Embryonic facial prominence (tissue), 1 donor: ENCODE measurements around the gene TSPAN11.

Experiments used
- DNase-seq: peaks from one replicate; pipeline ENCODE4 v3.0.0-alpha.2; 2016; ENCODE audit errors: extremely low spot score

Gene TSPAN11

GRCh38 chr12:30959778-30960177, 33.2 kb downstream of the TSPAN11 start:
- no peak for DNase-seq

- DNase-seq: no peak
These were observed 34.5 kb downstream of the TSPAN11 start for GRCh38 chr12:30961030-30961429.

GRCh38 chr12:30962047-30962446, 35.5 kb downstream of the TSPAN11 start:
- DNase-seq: no peak

GRCh38 chr12:30963709-30964564, 37.4 kb downstream of the TSPAN11 start:
- no peak for DNase-seq

- DNase-seq: no peak
These were observed 38.5 kb downstream of the TSPAN11 start for GRCh38 chr12:30964896-30965612.

- no peak for DNase-seq
These were observed 39.1 kb downstream of the TSPAN11 start for GRCh38 chr12:30965613-30965985.

GRCh38 chr12:30967026-30967425, 40.5 kb downstream of the TSPAN11 start:
- no peak for DNase-seq

GRCh38 chr12:30968211-30968610, 41.7 kb downstream of the TSPAN11 start:
- no peak for DNase-seq

GRCh38 chr12:30969006-30969405, 42.5 kb downstream of the TSPAN11 start:
- DNase-seq: no peak

GRCh38 chr12:30969606-30970395, 43.3 kb downstream of the TSPAN11 start:
- no peak for DNase-seq

GRCh38 chr12:30970559-30971197, 44.1 kb downstream of the TSPAN11 start:
- DNase-seq: no peak

GRCh38 chr12:30972035-30972434, 45.5 kb downstream of the TSPAN11 start:
- DNase-seq: no peak

- no peak for DNase-seq
These were observed 46.6 kb downstream of the TSPAN11 start for GRCh38 chr12:30973175-30973574.

GRCh38 chr12:30973830-30974229, 47.3 kb downstream of the TSPAN11 start:
- DNase-seq: no peak

- no peak for DNase-seq
These were observed 48.4 kb downstream of the TSPAN11 start for GRCh38 chr12:30974746-30975500.

GRCh38 chr12:30975581-30975980, 49.0 kb downstream of the TSPAN11 start:
- DNase-seq: no peak

- no peak for DNase-seq
These were observed 49.7 kb downstream of the TSPAN11 start for GRCh38 chr12:30976206-30976605.

- no peak for DNase-seq
These were observed 50.6 kb downstream of the TSPAN11 start for GRCh38 chr12:30977124-30977523.

- no peak for DNase-seq
These were observed 51.2 kb downstream of the TSPAN11 start for GRCh38 chr12:30977537-30978349.

- peak; percentile 11 for DNase-seq
These were observed 52.1 kb downstream of the TSPAN11 start for GRCh38 chr12:30978639-30979038.
